Astrocyte of the spinal cord (primary cell): ENCODE measurements around the gene OR1F1.
A peak's percentile ranks its signal among the peaks of the same experiment; 100 is the strongest.

Experiments
- DNase-seq: peaks from one replicate; pipeline ENCODE4 v3.0.0; 2011; ENCODE audit warnings: low read depth, low spot score
- H3K4me3 ChIP-seq: 2 replicates; pipeline ENCODE4 v1.5.1; 2011; ENCODE audit warnings: low read depth, mild to moderate bottlenecking, low read length, moderate library complexity
- in situ Hi-C: cut with HindIII; loops from 2 replicates; pipeline ENCODE4 v1.10.0; 2017; ENCODE audit warnings: low sequenced_read_pairs
- TF ChIP-seq, protein P1 (sequence below): IDR thresholded peaks from 2 replicates; pipeline ENCODE4 v1.5.1; 2012; ENCODE audit warnings: low read depth, mild to moderate bottlenecking, low read length, inconsistent platforms

OR1F1 gene

DNA sequence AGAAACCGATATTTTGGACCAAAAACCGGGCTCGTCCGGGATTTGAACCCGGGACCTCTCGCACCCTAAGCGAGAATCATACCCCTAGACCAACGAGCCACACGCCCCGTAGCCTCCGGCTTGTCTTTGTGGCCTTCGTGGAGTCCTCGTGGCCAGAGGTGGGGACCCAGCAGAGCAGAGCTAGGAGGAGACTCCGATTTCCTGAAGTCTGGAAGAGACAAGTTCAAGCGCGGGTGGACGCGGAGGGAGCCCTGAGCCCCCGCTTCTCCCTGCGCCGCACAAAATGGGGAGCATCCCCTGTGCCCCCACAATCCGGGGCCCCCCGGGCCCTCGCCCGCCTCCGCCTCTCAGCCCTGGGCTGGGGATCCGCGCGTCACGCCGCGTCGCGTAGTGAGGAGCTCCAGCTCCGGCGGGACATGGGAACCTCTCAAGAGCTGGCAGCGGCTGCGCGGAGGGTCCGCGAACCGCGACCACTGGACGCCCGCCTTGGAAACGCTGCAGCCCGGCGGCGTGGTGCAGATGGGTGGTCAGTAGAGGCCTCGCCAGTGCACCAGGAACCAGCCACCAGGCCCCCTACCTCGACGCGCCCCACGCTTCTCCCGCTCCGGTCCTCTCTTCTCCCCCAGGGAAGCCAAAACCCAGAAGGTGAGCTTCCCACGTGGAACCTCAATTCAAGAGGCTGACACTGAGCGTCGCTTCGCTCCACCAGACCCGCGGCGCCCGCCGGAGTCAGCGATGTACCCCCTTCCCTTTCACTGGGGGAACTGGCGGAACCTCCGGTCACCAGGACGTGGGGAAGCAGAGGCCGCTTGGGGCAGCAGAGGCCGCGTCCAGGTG lies 5.2 kb upstream of the OR1F1 start:
- TF ChIP-seq, protein P1, sequence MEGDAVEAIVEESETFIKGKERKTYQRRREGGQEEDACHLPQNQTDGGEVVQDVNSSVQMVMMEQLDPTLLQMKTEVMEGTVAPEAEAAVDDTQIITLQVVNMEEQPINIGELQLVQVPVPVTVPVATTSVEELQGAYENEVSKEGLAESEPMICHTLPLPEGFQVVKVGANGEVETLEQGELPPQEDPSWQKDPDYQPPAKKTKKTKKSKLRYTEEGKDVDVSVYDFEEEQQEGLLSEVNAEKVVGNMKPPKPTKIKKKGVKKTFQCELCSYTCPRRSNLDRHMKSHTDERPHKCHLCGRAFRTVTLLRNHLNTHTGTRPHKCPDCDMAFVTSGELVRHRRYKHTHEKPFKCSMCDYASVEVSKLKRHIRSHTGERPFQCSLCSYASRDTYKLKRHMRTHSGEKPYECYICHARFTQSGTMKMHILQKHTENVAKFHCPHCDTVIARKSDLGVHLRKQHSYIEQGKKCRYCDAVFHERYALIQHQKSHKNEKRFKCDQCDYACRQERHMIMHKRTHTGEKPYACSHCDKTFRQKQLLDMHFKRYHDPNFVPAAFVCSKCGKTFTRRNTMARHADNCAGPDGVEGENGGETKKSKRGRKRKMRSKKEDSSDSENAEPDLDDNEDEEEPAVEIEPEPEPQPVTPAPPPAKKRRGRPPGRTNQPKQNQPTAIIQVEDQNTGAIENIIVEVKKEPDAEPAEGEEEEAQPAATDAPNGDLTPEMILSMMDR = peak; percentile 45
- DNase-seq = peak; percentile 39
- in situ Hi-C loops = no loop called here
- H3K4me3 ChIP-seq = peak overlapping the region; percentile 46

DNA sequence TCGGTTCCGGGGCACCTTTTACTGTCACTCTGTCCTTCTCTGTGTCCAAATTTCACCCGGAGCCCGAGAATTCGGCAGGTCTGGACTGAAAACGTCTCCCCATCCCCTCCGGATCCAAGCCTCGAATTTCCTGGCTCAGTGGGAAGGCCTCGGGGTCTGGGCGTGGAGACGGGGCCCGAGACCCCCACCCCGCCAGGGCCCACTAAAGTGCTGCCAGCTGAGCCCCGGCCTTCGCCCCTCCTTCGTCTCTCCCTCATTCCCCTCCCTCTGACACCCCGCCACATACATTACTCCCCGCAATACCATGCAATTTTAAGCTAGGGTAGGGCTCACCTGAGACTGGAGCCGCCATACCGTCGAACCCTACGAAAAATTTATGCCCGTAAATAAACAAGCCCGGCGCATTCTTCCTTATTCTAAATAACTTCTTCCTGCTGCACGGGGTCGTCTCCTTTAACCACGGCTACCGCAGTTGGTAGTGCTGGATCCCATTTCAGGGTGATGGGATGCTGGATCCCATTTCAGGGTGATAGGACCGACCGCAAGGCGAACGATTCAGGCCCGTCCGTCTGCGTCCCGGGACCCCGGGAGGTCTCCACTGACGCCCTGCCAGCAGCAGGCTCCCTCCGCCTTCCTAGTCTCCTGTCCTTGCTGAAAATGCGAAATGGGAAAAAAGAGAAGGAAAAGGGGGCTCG lies 4.4 kb upstream of the OR1F1 start:
- H3K4me3 ChIP-seq = peak overlapping the region; percentile 46
- in situ Hi-C loops = no loop called here
- no peak for DNase-seq
- TF ChIP-seq, protein P1 = no peak

DNA sequence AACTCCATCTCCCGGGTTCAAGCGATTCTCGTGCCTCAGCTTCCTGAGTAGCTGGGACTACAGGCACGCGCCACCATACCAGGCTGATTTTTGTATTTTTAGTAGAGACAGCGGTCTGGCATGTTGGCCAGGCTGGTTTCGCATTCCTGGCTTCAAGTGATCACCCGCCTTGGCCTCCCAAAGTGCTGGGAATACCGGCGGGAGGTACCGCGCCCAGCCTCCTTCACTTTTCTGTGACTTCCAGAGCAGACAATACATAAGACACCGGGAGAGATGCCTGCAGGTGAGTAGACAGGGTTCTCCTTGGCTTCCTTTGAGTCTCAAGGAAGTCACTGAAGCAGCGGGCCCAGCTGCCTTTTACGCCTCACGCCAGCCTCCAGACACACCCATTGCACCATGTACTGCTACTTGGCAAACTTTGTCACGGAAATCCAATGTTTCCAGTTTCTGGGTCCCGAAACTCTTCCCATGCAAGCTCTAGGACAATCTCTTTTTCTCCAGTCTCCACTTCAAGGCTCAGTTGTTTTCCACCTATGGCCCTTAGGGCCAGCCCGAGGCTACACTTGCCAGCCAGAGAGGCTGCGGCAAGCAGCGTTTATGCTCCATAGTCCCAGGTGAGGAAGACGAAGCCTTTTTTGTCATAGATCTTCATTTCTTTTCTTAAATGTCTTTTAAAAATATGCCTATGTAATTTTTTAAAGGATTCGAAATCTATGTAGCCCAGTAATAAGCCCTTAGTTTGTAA lies 886 bp upstream of the OR1F1 start:
- TF ChIP-seq, protein P1 = no peak
- in situ Hi-C loops = no loop called here
- DNase-seq = no peak

DNA sequence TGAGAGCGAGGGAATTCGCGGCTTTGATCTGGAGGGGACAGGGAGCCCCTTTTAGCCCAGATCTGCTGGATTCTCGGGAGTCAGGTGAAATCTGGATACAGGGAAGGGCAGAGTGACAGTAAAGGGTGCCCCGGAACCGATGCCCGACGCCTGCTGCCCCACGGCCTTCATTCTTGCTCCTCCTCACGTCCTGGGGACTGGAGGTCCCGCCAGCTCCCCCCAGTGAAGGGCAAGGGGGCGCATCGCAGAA lies 596 bp downstream of the OR1F1 start:
- TF ChIP-seq, protein P1 = no peak

More for the DNA sequence above, 886 bp upstream of the OR1F1 start:
- H3K4me3 ChIP-seq = no peak overlapping the region

DNA sequence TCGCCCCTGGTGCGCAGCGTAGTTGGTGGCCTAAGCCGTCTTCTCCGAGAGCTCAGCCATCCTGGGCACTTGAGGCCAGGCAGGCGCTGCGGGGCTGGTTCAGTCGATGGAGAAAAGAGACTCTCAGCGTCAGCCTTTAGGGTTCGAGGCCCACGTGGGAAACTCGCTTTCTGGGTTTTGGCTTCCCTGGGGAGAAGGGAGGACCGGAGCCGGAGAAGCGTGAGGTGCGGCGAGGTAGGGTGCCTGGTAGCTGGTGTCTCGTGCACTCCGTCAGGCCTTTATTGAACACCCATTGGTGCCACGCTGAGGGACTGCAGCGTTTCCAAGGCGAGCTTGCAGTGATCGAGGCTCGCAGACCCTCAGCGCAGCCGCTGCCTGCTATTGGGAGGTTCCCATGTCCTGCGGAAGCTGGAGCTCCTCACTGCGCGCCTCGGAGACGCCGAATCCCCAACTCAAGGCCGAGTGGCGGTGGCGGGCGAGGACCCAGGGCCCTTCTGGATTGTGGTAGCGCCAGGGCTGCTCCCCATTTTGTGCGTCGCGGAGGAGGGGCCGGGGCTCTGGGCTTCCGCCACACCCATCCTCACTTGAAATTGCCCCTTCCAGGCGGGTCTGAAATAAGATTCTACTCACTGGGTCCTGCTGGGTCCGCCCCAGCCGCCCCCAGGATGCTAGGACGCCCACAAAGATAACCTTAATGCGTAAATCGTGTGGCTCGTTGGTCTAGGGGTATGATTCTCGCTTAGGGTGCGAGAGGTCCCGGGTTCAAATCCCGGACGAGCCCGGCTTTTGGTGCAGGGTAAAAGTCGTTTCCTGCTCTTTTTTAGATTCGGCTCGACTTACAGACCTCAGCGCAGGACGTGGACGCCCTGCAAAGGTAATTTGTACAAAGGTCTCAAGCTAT lies 1.2 kb downstream of the OR1F1 start:
- TF ChIP-seq, protein P1 = no peak
- H3K4me3 ChIP-seq = peak overlapping the region; percentile 55
- peak; percentile 63 for DNase-seq
- in situ Hi-C loops = no loop called here

More for the DNA sequence above, 596 bp downstream of the OR1F1 start:
- in situ Hi-C loops = no loop called here
- peak overlapping the region; percentile 55 for H3K4me3 ChIP-seq
- peak; percentile 23 for DNase-seq

DNA sequence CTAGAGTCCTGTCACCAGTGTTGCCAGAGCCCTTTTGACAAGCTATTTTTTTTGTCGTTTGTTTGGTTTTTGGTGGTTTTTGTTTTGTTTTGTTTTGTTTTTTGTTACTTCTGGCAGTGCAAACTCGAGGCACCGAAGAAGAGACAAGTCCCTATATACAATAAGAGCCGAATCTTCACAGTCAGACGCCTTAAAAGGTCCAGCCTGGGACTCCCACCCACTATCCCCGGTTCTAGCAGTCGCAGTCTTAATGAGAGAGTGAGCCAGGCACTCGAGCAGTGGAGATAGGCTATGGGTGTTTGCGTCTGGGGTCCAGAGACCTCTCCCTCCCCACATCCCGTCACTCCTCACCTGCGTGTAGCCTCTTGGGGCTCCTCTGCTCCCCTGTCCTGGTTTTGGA lies 1.9 kb downstream of the OR1F1 start:
- in situ Hi-C loops = no loop called here
- DNase-seq = no peak
- peak overlapping the region; percentile 55 for H3K4me3 ChIP-seq
- TF ChIP-seq, protein P1 = no peak
